NCI-H1105 (cell line): ENCODE measurements around the gene RPTOR.

Experiments used
- DNase-seq: peaks from one replicate; lab custom pipeline; 2025; lab: John Stamatoyannopoulos, UW

The RPTOR gene

DNA sequence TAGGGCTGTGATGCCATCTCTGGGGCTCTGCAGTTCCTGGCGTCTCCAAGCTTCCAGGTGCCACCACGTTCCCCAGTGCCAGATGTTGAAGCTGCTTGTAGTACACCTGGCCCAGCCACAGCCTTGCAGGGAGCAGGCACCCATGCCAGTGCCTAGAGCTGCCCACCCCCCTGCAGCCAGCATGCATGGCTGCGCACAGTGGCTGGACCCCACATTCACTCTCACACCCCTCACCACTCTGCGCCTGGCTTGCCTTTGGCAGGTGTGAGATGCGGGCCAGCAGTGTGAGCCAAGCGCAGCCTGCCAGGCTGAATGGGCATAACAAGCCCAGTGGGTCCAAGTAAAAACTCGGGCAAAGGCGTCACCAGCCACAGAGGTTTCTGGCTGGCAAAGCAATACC is 371.6 kb downstream of the RPTOR start:
- DNase-seq, result no peak

DNA sequence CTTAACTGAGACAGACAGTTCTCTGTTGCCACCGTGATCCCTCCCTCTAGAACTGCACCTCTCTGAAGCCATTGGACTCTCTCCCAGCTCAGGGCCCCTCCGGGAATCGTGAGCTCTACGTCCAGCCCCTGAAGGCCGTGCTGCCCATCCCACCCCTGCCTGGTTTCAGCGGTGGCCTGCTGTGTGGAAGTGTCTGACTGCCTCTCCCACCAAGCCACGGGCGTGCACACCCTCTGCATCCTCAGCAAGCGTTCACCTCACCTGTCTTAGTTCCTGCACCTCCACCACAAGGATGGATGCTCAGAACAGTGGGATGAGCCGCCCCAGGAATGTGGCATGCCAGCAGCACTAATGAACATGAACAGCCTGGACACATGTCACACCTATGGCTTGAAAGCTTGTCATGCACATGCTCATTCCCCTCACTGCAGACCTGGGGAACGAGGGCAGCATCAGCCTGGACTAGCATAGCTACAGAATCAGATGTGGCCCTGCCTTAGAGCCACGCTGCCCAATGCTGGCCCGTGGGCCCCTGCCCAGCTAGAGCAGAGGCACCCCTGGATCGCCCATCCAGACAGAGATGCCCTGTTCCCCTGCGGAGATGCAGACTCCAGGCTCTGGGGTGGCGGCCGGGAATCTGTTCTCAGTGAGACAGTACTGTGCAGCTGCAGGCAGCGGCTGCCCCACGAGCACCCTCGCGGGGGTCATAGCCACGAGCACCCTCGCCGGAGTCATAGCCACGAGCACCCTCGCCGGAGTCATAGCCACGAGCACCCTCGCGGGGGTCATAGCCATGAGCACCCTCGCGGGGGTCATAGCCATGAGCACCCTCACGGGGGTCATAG is 373.3 kb downstream of the RPTOR start:
- DNase-seq, result no peak

DNA sequence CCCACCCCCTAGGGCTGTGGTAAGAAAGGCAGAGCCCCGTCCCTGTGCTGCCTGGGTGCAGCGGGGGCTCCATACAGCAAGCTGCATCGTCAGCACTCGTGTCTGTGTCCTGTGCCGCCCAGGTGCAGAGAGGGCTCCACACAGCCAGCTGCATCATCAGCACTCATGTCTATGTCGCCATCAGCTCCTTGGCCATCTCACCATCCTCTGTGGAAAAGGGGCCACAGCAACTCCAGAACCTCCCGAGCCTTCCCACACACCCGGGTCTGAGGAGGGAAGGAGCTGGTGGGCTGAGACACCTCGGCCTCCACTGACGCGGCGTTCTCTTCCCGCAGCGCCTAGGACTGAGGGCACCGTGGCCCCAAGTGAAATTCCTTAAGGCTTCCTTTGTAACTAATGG is 374.1 kb downstream of the RPTOR start:
- no peak for DNase-seq

DNA sequence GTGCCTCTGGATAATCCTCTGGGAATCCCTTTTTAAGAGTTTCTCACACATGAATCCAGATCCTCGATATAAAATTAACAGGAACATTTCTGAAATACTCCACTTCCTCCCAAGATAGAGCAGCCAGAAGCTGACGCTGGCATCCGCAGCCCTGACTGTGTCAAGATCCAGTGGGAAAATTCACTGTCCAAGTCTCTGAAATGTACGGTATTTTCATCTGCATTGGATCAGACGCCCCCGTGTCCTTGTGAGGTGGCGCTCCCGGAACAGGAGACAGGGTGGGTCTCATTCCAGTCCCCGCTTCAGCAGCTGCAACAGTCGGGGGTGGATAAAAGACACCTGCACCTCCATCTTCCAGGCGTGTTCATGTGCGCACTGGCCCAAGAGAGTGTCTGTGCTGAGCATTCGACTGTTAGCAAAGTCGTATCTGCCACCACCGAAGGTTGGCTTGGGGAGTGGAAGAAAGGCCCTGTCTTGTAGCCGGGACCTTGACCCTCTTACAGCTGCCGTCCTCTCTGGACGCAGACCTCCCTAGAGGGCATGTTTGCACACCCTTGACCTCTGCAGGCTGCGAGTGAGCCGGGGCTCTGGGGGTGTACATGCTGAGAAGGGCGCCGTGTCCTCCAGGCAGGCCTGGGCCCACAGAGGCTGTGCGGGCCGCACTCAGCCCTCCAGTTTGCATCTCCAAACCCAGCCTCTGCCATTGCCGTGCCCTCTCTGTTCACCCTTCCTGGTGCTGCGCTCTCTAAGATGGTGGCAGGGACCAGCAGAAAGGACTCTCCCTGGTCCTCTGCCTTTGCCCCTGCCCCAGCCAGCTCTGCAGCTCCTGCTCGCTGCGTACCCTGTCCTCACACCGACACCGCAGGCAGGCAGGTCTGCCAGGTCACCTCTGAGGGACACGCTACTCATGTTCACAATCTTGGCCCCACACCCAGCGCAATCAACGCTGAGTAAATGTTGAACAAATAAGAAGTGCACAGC is 375.0 kb downstream of the RPTOR start:
- no peak for DNase-seq

DNA sequence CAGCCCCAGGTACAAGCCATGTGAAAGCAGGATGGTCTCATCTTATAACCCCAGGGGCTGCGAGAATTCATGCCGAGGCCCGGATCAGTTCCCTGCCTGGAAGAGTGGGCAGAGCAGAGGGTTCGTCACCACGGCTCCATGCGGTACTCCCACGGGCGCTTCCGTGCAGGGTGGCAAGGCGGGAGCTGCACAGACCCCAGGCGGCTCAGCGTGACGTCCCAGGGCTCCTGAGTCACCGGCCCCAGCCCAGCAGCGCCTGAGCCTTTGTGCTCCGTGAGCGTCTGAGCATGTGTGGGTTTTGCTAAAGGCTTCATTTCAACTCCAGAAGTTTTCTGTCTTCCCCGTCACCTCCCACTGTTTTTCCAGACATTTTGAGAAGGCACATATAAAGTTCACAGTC is 375.8 kb downstream of the RPTOR start:
- no peak for DNase-seq

DNA sequence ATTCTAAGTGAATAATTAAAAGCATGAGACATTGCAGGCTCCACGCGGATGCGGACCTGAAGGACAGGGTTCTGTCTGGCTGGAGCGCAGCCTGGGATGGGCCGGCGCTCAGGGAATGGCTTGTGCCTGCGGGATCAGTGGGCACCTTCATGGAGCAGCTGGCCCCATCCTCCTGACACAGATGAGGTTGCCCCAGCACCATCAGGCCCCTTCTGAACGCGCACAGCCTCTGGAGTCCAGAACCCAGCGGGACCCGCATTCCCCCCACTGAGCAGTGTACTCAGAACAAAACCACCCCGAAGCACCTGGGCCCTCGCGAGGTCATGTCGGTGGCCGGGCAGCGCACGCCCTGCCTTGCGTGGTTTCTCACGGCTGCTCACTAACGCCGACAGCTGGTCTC is 376.5 kb downstream of the RPTOR start:
- no peak for DNase-seq

DNA sequence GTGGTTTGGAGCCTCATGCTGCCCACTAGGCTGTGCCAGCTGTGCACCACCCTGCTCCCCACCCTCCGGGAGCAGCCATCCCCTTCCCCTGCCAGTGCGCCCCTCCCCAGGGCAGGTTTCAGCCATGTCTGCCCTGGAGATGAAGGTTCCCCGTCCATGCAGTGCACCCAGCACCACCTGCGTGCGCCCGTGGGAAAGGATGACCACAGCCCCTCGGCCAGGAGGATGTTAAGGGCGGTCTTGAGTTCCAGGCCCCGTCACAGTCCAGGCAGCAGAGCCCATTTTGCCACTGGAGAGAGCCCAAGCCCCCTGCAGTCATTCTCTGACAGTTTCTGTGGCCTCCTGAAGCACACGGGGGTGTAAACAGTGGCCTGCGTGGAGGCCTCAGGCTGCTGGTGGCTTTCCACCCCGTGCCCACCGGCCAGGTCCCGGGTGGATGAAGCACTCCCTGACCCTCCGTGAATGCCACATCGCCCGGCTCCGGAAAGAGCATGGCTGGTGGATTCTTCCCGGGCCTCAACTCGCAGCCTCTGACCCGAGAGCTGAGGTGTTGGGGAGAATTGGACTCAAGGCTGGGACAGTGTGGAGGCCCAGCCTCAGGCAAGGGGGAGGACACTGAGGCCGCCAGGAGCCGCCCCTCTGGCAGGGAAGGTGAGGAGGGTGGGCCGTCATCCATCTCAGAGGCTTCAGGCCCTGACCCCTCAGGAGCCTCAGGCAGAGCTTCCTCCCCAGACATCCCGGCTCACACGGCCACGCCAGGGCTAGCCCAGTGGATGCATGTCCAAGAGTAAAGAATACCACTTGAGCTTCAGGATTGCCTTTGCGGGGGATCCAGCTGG is 377.3 kb downstream of the RPTOR start:
- no peak for DNase-seq

DNA sequence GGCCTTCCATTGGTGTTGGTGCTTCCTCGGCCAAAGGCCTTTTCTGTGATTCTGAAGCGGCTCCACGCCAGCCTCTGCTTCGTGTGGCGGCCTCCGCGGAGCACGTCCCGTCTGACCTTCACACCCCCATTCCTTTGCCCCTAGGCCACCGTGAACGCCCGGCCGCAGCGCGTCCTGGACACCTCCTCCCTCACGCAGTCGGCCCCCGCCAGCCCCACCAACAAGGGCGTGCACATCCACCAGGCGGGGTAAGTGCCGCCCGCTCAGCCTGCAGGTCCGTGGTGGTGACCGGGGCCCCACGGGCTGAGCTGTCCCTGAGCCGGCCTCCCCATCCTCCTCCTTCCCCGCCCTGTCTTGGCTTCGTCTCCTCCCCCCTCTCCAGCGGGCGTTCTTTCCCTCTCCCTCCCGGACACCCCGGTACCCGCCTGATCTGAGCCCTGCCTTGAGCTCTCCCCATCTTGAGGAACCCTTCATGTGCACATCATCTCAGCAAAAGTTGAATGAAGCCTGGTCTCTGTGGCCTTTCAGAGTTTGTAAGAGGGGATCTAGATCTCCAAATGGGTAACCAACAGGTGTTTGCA is 378.0 kb downstream of the RPTOR start:
- DNase-seq, result no peak

DNA sequence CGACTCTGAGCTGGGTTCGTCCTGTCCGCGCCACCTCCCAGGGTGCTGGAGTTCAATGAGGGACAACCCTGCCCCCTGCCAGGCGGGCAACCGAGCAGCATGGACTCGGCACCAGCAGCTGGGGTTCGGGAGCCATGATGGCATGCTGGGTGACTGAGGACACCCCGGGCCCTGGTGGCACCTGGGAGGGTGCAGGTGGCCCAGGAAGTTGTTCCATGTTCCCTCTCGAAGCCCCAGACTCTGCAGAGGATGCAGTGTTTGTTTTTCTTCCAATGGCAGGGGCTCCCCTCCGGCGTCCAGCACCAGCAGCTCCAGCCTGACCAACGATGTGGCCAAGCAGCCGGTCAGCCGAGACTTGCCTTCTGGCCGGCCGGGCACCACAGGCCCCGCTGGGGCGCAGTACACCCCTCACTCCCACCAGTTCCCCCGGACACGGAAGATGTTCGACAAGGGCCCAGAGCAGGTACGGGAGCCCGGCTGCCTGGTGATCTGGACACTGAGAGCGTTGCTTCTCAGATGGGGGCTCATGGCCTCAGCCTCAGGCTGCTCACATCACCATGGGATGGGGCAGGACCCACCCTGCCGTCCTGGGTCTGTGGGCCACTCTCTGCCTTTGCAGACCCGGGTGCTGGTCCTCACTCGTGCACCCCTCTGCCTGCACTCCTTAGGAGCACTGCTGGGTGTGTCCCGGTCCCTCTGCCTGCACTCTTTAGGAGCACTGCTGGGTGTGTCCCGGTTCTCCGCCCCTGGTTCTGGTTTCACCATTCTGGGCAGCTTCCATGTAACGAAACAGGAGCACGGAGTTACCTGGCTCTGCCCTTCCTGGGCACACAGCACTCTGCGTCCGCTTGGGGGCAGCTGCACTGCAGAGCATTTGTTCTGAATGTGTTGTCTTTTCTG is 378.8 kb downstream of the RPTOR start:
- no peak for DNase-seq

DNA sequence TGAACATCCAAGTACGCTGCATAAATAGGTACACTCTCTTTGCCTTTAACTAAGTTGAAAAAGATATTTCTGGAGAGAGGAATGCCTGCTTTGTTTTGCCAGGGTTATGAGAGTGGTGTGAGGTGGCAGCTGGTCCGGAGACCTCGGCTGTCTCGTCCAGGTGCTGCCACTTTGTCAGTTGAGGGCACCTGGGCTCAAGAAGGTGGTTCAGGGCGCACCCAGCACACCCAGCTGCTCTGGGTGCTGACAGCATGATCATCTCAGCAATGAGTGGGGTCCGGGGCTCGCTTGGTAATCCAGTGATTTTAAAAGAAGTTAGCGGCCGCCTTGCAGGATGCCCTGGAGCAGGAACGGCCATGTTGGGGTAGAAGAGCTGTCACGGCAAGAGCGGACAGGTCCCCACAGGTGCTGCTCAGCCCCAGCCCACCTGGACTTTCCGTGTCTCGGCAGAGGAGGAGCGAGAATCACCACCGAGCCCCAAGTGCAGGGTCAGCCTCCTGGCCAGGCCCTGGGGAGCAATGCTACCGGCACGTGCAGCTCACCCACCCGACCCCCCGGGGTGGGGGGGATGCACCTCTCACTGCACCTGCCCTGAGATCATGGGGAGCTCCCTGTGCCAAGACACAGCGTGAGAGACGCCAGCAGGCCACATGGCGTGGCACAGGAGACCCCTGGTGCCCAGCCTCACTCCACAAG is 379.6 kb downstream of the RPTOR start:
- no peak for DNase-seq

DNA sequence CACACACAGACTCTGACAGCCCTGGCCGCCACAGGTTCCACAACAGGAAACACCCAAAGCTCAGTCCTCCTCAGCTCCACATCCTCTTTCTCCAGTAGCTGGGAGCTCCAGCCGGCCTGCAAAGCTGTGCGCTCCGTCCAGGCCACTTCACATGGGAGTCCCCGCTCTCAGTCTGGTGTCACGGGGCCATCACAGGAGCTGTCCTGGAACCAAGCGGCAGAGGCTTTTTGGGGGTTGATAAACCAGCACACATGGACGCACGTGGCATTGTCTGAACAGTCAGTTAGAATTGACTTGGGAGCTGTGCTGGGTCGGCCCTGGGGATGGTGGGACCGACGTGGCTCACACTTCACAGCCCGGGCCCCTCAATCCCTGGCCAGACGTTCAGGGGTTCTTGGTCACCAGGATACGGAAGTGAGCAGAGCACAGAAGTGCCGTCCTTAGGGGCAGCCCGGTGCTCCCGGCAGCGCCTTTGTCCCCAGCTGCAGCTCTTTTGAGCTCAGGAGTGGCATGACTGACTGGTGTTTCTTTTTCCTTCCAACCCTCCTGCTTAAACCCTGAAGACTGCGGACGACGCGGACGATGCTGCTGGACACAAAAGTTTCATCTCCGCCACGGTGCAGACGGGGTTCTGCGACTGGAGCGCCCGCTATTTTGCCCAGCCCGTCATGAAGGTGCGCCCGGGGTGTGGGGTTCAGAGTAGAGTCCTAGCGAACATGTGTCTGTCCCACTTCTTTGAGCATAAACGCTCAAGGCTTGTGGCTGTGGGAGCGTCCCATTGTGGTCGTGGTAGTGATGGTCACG is 380.4 kb downstream of the RPTOR start:
- DNase-seq, result no peak

DNA sequence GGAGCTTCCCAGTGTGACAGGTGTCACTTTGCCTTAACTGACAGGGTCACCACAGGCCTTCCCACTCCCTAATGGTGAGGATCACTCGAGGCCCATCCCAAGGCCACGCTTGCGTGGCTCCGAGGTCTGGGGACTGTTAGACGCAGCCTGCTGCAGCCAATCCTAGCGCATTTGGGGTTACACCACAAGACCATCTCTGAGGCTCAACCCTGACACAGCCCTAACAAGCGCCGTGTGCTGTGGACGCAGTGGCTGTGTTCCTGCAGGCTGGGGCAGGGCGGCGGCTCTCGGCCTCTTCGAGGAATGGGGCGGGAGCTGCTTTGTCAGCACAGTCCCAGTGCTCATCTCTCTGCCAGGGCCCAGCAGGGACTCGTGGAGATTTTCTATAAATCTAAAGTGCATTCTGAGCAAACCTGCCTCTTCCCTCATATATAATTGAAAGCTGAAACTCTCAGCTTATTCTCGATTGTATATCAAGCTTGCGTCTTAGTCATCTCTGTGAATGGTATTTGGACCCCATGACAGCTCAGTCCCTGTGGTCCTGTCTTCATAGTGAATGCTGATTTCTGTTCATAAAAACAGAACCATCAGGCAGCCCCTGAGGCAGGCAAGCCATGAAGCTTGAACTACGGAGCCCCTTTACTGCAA is 381.2 kb downstream of the RPTOR start:
- no peak for DNase-seq

DNA sequence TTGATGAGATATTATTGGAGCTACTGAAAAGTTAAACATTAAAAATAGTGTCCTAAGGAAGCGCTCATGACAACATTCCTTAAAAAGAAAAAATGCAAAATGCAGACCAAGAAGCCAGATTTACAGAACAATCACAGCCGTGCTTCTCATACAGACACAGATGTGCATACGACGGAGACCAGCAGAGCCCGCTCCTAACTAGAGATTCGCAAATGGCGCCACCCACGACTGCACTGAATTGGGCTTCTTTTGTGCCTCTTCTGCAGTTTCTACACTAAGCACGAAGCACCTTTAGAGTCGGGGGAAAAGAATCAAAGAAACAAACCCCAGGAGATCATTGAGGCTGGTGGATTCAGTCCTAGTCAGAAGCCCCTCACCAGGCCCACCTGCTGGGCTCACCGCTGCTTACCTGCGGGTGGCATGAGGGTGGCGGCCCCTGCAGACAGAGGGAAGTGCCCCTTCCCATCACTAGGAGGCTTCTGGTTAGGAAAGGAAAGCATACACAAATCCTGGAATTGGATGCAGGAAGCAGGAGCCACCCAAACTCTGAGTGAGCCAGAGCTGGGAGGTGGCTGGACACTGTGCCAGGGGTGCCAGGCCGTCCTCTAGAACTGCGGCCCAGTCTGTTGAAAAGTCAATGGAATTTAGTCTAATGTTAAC is 382.1 kb downstream of the RPTOR start:
- no peak for DNase-seq

DNA sequence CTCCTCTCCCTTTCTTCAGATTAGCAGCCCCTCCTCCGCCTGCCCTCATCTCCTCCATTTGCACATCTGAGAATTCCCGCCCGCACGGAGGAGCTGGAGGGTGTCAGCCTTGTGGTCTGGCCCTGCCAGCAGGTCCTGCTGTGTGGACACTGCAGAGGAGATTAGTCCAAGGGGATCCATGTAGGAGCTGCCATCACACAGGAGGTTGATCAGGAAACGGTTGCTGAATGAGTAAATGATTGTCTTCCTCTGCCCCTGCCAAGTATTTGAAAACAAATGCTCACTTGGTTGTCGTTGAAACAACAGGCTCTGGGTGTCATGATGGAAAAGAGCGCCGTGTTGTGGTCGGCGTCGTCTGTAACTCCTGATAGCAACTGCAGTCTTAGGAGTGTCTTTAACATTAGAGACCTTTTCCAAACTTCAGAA is 383.2 kb downstream of the RPTOR start:
- DNase-seq, result no peak

DNA sequence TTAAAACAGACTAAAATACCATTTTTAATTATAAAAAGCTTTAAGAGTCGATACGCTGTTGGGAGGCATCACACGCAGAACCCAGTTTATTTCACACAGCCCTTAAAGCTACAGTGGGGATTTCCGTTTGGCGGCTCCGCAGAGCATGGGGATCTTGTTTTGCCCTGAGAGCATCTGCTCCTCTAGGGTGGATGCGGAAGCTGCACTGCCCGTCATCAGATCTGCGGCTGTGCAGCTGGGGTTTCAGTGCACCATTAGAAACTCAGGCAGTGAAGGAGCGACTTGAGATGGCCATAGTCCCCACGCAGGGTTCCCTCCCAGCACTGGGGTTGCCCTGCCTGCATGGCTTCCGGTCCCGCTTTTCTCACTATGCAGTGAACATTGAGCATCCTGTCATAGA is 384.8 kb downstream of the RPTOR start:
- DNase-seq, result no peak

DNA sequence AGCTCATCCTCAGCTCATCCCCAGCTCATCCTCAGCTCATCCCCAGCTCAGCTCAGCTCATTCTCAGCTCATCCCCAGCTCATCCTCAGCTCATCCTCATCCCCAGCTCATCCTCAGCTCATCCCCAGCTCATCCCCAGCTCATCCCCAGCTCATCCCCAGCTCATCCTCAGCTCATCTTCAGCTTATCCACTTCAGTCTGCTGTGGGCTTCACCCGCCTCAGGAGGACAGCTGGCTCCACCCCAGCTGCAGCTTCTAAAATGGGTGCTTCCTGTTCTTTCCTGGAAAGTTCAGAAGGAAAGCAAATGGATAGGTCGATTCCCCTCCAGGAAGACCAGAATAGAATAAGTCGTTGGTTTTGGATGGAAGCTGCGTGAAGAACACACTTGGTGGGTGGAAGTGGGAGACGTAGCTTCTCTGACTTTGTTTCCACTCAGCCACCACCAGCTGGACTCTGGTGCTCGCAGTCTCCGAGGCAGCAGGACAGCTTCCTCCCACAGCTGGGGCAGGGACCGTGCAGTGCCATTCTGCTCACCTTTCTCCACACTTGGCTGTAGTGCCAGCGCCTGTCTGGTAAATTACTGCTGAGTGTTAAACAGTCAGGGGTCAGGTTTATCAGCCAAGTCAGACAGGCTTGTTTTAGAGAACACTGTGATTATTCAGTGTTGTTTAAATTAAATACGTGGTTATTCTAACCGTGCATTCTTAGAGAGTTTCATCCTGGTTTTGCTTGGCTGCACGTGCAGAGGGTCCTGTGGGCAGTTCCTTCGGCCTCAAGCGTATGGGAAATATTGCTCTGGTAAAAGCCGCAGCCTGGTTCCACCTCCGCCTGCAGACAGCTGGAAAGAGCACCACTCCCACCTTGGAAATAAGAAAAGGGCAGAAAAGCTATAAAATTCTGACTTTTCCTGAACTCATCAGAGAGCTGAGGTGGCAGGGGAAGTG is 386.0 kb downstream of the RPTOR start:
- no peak for DNase-seq
